ENCODE data around the gene RNU1-1. TPM values are rescaled to one million over a fixed set of nuclear protein-coding genes. Genes with fewer than 3 reads are reported as not detected.
"Not testable (repeated sequence)": the region's sequence is repeated elsewhere in the genome, so short reads cannot be mapped to it uniquely, and the experiment has no call there.

Gene RNU1-1
- total RNA-seq, 1 experiment from 2014 or later = 1,678 TPM

GRCh38 chr1:16498573-16499413 is 15.3 kb downstream of the RNU1-1 start:
- DNase-seq = peak; percentile 90
- Mint-ChIP-seq H3K9me3 (ENCODE audit: low read depth, unreplicated experiment) (no peaks in the 10 kb centered on the region), H3K27me3 (ENCODE audit: unreplicated experiment) (no peaks in the 10 kb centered on the region), H3K27ac (ENCODE audit: unreplicated experiment) (no peak overlapping the region), H3K36me3 (ENCODE audit: insufficient read depth, unreplicated experiment) (peaks cover 21% of the 10 kb centered on the region), H3K4me1 (ENCODE audit: low read depth, unreplicated experiment) (no peaks in the 10 kb centered on the region), H3K4me3 (ENCODE audit: low read depth, unreplicated experiment) (peak overlapping the region; percentile 74)
- CTCF ChIA-PET = interaction anchor here (0.7 kb wide), 1 partner anchor 22 kb away, joined by 5 read pairs; no protein-coding TSS in a partner anchor
- TF ChIP-seq CTCF (IDR thresholded peaks at IDR 0.05; ENCODE audit: unreplicated experiment) = no peak
- intact Hi-C loops (cut with micrococcal nuclease; ENCODE audit: unreplicated experiment) = no loop called here
- no TSS peak for BruUV-seq (replicated peaks)

- DNase-seq; H3K4me1 Mint-ChIP-seq (ENCODE audit: low read depth, unreplicated experiment); intact Hi-C loops (cut with micrococcal nuclease; ENCODE audit: unreplicated experiment); H3K27ac Mint-ChIP-seq (ENCODE audit: unreplicated experiment); H3K9me3 Mint-ChIP-seq (ENCODE audit: low read depth, unreplicated experiment); H3K27me3 Mint-ChIP-seq (ENCODE audit: unreplicated experiment); BruUV-seq (replicated peaks); CTCF ChIA-PET: not testable (repeated sequence)
- peaks cover 21% of the 10 kb centered on the region for H3K36me3 Mint-ChIP-seq (ENCODE audit: insufficient read depth, unreplicated experiment)
- H3K4me3 Mint-ChIP-seq (ENCODE audit: low read depth, unreplicated experiment) = peak overlapping the region; percentile 74
Observed at GRCh38 chr1:16498047-16498446, 16.0 kb downstream of the RNU1-1 start.

GRCh38 chr1:16497474-16497904 is 16.6 kb downstream of the RNU1-1 start:
- peaks cover 21% of the 10 kb centered on the region for H3K36me3 Mint-ChIP-seq (ENCODE audit: insufficient read depth, unreplicated experiment)
- H3K27ac Mint-ChIP-seq (ENCODE audit: unreplicated experiment); H3K27me3 Mint-ChIP-seq (ENCODE audit: unreplicated experiment); DNase-seq; H3K9me3 Mint-ChIP-seq (ENCODE audit: low read depth, unreplicated experiment); CTCF ChIA-PET; BruUV-seq (replicated peaks); intact Hi-C loops (cut with micrococcal nuclease; ENCODE audit: unreplicated experiment); H3K4me1 Mint-ChIP-seq (ENCODE audit: low read depth, unreplicated experiment): not testable (repeated sequence)
- peak overlapping the region; percentile 74 for H3K4me3 Mint-ChIP-seq (ENCODE audit: low read depth, unreplicated experiment)

DNA sequence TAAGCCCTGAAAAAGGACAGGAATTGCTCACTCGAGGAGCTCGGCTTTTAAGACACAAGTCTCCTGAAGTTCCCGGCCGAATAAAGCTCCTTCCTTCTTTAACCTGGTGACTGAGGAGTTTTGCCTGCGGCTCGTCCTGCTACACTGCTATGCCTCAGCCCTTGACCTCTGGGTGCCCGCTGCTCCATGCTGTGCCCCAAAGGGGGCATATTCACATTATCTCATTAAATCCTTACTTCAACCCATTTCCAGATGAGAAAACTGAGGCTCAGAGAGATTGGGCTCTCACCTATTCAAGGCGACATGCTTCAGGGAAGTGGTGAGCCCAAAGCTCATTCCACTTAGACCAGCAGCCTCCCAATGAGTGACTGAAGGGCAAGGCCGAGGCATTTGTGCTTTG is 20.4 kb downstream of the RNU1-1 start:
- BruUV-seq (replicated peaks); H3K9me3 Mint-ChIP-seq (ENCODE audit: low read depth, unreplicated experiment); CTCF ChIA-PET; H3K27ac Mint-ChIP-seq (ENCODE audit: unreplicated experiment); H3K36me3 Mint-ChIP-seq (ENCODE audit: insufficient read depth, unreplicated experiment); H3K27me3 Mint-ChIP-seq (ENCODE audit: unreplicated experiment); intact Hi-C loops (cut with micrococcal nuclease; ENCODE audit: unreplicated experiment); H3K4me3 Mint-ChIP-seq (ENCODE audit: low read depth, unreplicated experiment); H3K4me1 Mint-ChIP-seq (ENCODE audit: low read depth, unreplicated experiment); DNase-seq: not testable (repeated sequence)

GRCh38 chr1:16492937-16493336 is 21.1 kb downstream of the RNU1-1 start:
- H3K4me1 Mint-ChIP-seq (ENCODE audit: low read depth, unreplicated experiment); H3K27me3 Mint-ChIP-seq (ENCODE audit: unreplicated experiment); H3K36me3 Mint-ChIP-seq (ENCODE audit: insufficient read depth, unreplicated experiment); H3K9me3 Mint-ChIP-seq (ENCODE audit: low read depth, unreplicated experiment); DNase-seq; H3K27ac Mint-ChIP-seq (ENCODE audit: unreplicated experiment); CTCF ChIA-PET; H3K4me3 Mint-ChIP-seq (ENCODE audit: low read depth, unreplicated experiment); BruUV-seq (replicated peaks); intact Hi-C loops (cut with micrococcal nuclease; ENCODE audit: unreplicated experiment): not testable (repeated sequence)

GRCh38 chr1:16491056-16491675 is 22.9 kb downstream of the RNU1-1 start:
- Mint-ChIP-seq H3K27me3 (ENCODE audit: unreplicated experiment) (no peaks in the 10 kb centered on the region), H3K27ac (ENCODE audit: unreplicated experiment) (no peak overlapping the region)
- CTCF ChIA-PET = interaction anchor here (0.6 kb wide), 1 partner anchor 14 kb away, joined by 3 read pairs; no protein-coding TSS in a partner anchor

DNA sequence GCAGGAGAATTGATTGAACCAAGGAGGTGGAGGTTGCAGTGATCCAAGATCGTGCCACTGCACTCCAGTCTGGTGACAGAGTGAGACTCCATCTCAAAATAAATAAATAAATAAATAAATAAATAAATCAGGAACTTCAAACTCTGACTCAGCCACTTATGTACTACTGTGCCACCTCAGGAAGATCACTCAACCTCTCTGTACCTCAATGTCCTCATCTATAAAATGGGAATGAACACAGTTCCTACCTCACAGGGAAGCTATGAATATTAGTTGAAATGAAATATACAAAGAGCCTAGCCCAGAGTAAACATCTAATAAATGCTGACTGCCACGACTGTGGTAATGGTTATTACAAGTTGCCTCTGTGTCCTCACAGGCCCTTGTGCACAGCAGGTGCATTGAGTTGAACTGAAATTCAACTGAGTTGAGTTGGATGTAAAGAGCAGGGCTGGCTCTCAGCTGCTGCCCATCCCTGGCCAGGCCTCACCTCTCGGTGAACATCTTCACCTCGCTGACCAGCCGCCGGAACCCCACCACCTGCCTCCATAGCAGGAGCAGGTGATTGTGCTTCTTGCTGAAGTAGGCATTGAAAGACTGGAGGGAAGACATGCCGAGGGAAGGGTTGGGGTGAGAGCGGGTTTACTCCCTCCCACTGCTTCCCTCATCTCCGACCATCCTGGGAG is 24.7 kb downstream of the RNU1-1 start:
- H3K36me3 Mint-ChIP-seq (ENCODE audit: insufficient read depth, unreplicated experiment); DNase-seq; H3K27me3 Mint-ChIP-seq (ENCODE audit: unreplicated experiment); H3K9me3 Mint-ChIP-seq (ENCODE audit: low read depth, unreplicated experiment); BruUV-seq (replicated peaks); intact Hi-C loops (cut with micrococcal nuclease; ENCODE audit: unreplicated experiment); CTCF ChIA-PET; H3K27ac Mint-ChIP-seq (ENCODE audit: unreplicated experiment); H3K4me3 Mint-ChIP-seq (ENCODE audit: low read depth, unreplicated experiment); H3K4me1 Mint-ChIP-seq (ENCODE audit: low read depth, unreplicated experiment): not testable (repeated sequence)

More at GRCh38 chr1:16491056-16491675, 22.9 kb downstream of the RNU1-1 start:
- Mint-ChIP-seq H3K9me3 (ENCODE audit: low read depth, unreplicated experiment) (no peaks in the 10 kb centered on the region), H3K4me1 (ENCODE audit: low read depth, unreplicated experiment) (no peaks in the 10 kb centered on the region), H3K36me3 (ENCODE audit: insufficient read depth, unreplicated experiment) (no peaks in the 10 kb centered on the region), H3K4me3 (ENCODE audit: low read depth, unreplicated experiment) (no peak overlapping the region)
- DNase-seq = no peak
- TF ChIP-seq CTCF (IDR thresholded peaks at IDR 0.05; ENCODE audit: unreplicated experiment) = no peak
- intact Hi-C loops (cut with micrococcal nuclease; ENCODE audit: unreplicated experiment) = no loop called here
- no TSS peak for BruUV-seq (replicated peaks)

DNA sequence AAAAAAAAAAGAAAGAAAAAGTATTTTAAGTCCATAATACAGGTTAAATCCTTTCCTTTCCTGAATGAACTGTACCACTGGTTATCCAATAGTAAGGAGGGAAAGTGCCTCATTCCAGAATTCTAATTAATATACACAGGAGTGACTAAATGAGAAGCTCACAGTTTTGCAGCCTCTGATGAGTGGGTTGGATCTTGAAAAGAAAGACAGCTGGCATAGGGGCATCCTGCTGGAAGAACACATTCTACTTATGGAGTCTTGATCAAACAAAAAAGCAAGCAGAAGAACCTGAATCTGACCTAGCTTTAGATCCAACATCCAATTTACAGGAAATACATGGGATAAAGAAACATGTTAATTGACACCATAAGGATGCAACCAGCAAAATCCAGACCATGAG is 27.1 kb downstream of the RNU1-1 start:
- CTCF ChIA-PET; H3K4me3 Mint-ChIP-seq (ENCODE audit: low read depth, unreplicated experiment); H3K36me3 Mint-ChIP-seq (ENCODE audit: insufficient read depth, unreplicated experiment); intact Hi-C loops (cut with micrococcal nuclease; ENCODE audit: unreplicated experiment); H3K27ac Mint-ChIP-seq (ENCODE audit: unreplicated experiment); H3K9me3 Mint-ChIP-seq (ENCODE audit: low read depth, unreplicated experiment); H3K27me3 Mint-ChIP-seq (ENCODE audit: unreplicated experiment); H3K4me1 Mint-ChIP-seq (ENCODE audit: low read depth, unreplicated experiment); BruUV-seq (replicated peaks); DNase-seq: not testable (repeated sequence)
